H1 (cell line): Measurements from ENCODE around the gene ATP8B3. TPM values are rescaled to one million over a fixed set of nuclear protein-coding genes. Genes with fewer than 3 reads are reported as not detected.

ENCODE experiments used
- CTCF ChIA-PET: fragments of 300-600 bp; sonication (Branson Sonifier 250); formaldehyde crosslinking; loops from one replicate; lab custom pipeline; 2021; ENCODE audit not compliant: partially characterized antibody; lab: Charles Lee
- POLR2A ChIA-PET: fragments of 300-600 bp; sonication (Branson Sonifier 250); formaldehyde crosslinking; loops from one replicate; lab custom pipeline; 2021; ENCODE audit warnings: inconsistent platforms; ENCODE audit not compliant: partially characterized antibody; lab: Charles Lee
- DNase-seq, 2 experiments: peaks; one replicate each; pipeline versions ENCODE4 v3.0.0 to v3.0.0-alpha.2; 2010 to 2022; ENCODE audit warnings: low spot score in 2 of 2, low read depth in 1 of 2, mixed read lengths in 1 of 2
- FAIRE-seq: peaks from 2 replicates; lab custom pipeline; 2011; peaks lifted over from hg19 to GRCh38; lab: Jason Lieb, UNC
- H2AFZ ChIP-seq: 2 replicates; pipeline ENCODE4 v1.8.1; 2012; ENCODE audit warnings: low read length, inconsistent platforms
- H2AK5ac ChIP-seq: 2 replicates; pipeline ENCODE4 v1.6.1; 2013; ENCODE audit warnings: low read depth, low read length
- H2BK120ac ChIP-seq: replicated peaks from 2 replicates; pipeline ENCODE3; 2013; ENCODE audit warnings: low read depth, low read length, inconsistent platforms
- H2BK12ac ChIP-seq: 2 replicates; pipeline ENCODE4 v1.6.1; 2013; ENCODE audit warnings: low read depth, low read length
- H2BK15ac ChIP-seq: 2 replicates; pipeline ENCODE4 v1.6.1; 2013; ENCODE audit warnings: low read length
- H2BK20ac ChIP-seq: 2 replicates; pipeline ENCODE4 v1.6.1; 2013; ENCODE audit warnings: low read length
- H2BK5ac ChIP-seq: 2 replicates; pipeline ENCODE4 v1.6.1; 2013; ENCODE audit warnings: low read depth, low read length
- H3K14ac ChIP-seq: 2 replicates; pipeline ENCODE4 v1.6.1; 2013; ENCODE audit warnings: inconsistent platforms; ENCODE audit not compliant: insufficient read length
- H3K18ac ChIP-seq: 2 replicates; pipeline ENCODE4 v1.6.1; 2013; ENCODE audit warnings: low read length; ENCODE audit errors: extremely low read depth
- H3K23ac ChIP-seq: 2 replicates; pipeline ENCODE4 v1.6.1; 2013; ENCODE audit warnings: inconsistent platforms; ENCODE audit not compliant: insufficient read length
- H3K23me2 ChIP-seq: 2 replicates; pipeline ENCODE4 v1.6.1; 2013; ENCODE audit warnings: low read depth, low read length
- H3K27ac ChIP-seq: 2 replicates; pipeline ENCODE4 v1.6.1; 2011; ENCODE audit warnings: low read depth, low read length, inconsistent platforms
- H3K27me3 ChIP-seq, 4 experiments: replicated peaks in 1 of 4; 1 replicate in 1 of 4; 2 replicates in 3 of 4; pipeline versions ENCODE4 v1.6.1 to v1.8.1; 2011 to 2013; ENCODE audit warnings: low read length in 3 of 4, mild to moderate bottlenecking in 3 of 4, inconsistent platforms in 2 of 4, mixed read lengths in 2 of 4, moderate library complexity in 1 of 4; ENCODE audit not compliant: control insufficient read depth in 3 of 4, insufficient read depth in 3 of 4; ENCODE audit errors: extremely low read depth in 1 of 4
- H3K36me3 ChIP-seq, 4 experiments: 2 replicates each; pipeline versions ENCODE4 v1.6.1 to v1.8.1; 2011 to 2013; ENCODE audit warnings: mild to moderate bottlenecking in 4 of 4, low read length in 3 of 4, moderate library complexity in 2 of 4, control low read depth in 1 of 4, inconsistent platforms in 1 of 4; ENCODE audit not compliant: insufficient read depth in 4 of 4, control insufficient read depth in 2 of 4
- H3K4ac ChIP-seq: replicated peaks from 2 replicates; pipeline ENCODE3; 2013; ENCODE audit warnings: low read length, low read depth, mixed read lengths, inconsistent platforms; ENCODE audit not compliant: insufficient read length
- H3K4me1 ChIP-seq, 4 experiments: replicated peaks in 1 of 4; 1 replicate in 1 of 4; 2 replicates in 3 of 4; pipeline versions ENCODE4 v1.6.1 to v1.8.1; 2011 to 2013; ENCODE audit warnings: low read length in 3 of 4, inconsistent platforms in 2 of 4, mixed read lengths in 1 of 4; ENCODE audit not compliant: insufficient read depth in 4 of 4, control insufficient read depth in 3 of 4
- H3K4me2 ChIP-seq, 2 experiments: 2 replicates each; pipeline versions ENCODE4 v1.6.1 to v1.8.1; 2011 to 2013; ENCODE audit warnings: low read depth in 2 of 2, low read length in 2 of 2, control low read depth in 1 of 2, inconsistent platforms in 1 of 2, mild to moderate bottlenecking in 1 of 2; ENCODE audit not compliant: insufficient read depth in 1 of 2
- H3K4me3 ChIP-seq, 4 experiments: fragments of 200-600, 300-600 bp in 1 of 4; sonication (generic), shearing (Covaris generic), sonication (Bioruptor Twin) in 1 of 4; 2 replicates each; pipeline versions ENCODE4 v1.5.1 to v1.8.1; 2011 to 2016; ENCODE audit warnings: low read length in 4 of 4, low read depth in 3 of 4, control low read depth in 2 of 4, inconsistent platforms in 2 of 4, mild to moderate bottlenecking in 2 of 4, mixed read lengths in 1 of 4, moderate library complexity in 1 of 4; ENCODE audit not compliant: insufficient read depth in 2 of 4; ENCODE audit errors: extremely low read depth in 1 of 4
- H3K56ac ChIP-seq: replicated peaks from 2 replicates; pipeline ENCODE3; 2013; ENCODE audit warnings: low read depth, mild to moderate bottlenecking, mixed read lengths, low read length, inconsistent platforms; ENCODE audit not compliant: insufficient read length
- H3K79me1 ChIP-seq: 2 replicates; pipeline ENCODE4 v1.6.1; 2013; ENCODE audit warnings: low read depth, low read length, control low read depth
- H3K79me2 ChIP-seq, 2 experiments: 2 replicates each; pipeline versions ENCODE4 v1.6.1 to v1.8.1; 2012 to 2013; ENCODE audit warnings: low read length in 2 of 2, mild to moderate bottlenecking in 2 of 2, inconsistent platforms in 1 of 2; ENCODE audit not compliant: insufficient read depth in 2 of 2, control insufficient read depth in 1 of 2
- H3K9ac ChIP-seq, 4 experiments: replicated peaks in 1 of 4; 1 replicate in 1 of 4; 2 replicates in 3 of 4; pipeline versions ENCODE4 v1.6.1 to v1.8.1; 2011 to 2013; ENCODE audit warnings: low read depth in 3 of 4, low read length in 3 of 4, control low read depth in 2 of 4, mild to moderate bottlenecking in 2 of 4, moderate library complexity in 2 of 4, inconsistent platforms in 1 of 4; ENCODE audit errors: extremely low read depth in 1 of 4
- H3K9me3 ChIP-seq, 2 experiments: 2 replicates each; pipeline versions ENCODE4 v1.6.1 to v1.8.1; 2012 to 2013; ENCODE audit warnings: mild to moderate bottlenecking in 2 of 2, moderate library complexity in 2 of 2, control low read depth in 1 of 2, inconsistent platforms in 1 of 2, low read depth in 1 of 2, low read length in 1 of 2, mixed read lengths in 1 of 2; ENCODE audit not compliant: insufficient read depth in 2 of 2
- H4K20me1 ChIP-seq, 2 experiments: replicated peaks in 1 of 2; 2 replicates each; pipeline versions ENCODE3 to v1.8.1; 2011 to 2013; ENCODE audit warnings: inconsistent platforms in 2 of 2, low read length in 2 of 2, mild to moderate bottlenecking in 1 of 2; ENCODE audit not compliant: insufficient read depth in 2 of 2, control insufficient read depth in 1 of 2
- H4K5ac ChIP-seq: 2 replicates; pipeline ENCODE4 v1.6.1; 2013; ENCODE audit warnings: low read length, low read depth, mixed read lengths, inconsistent platforms; ENCODE audit not compliant: insufficient read length
- H4K8ac ChIP-seq: 2 replicates; pipeline ENCODE4 v1.8.0; 2013; ENCODE audit warnings: mild to moderate bottlenecking, moderate library complexity, low read length, inconsistent platforms; ENCODE audit not compliant: insufficient read depth; ENCODE audit errors: extremely low read depth
- H4K91ac ChIP-seq: replicated peaks from 2 replicates; pipeline ENCODE3; 2013; ENCODE audit warnings: low read length, mixed read lengths, inconsistent platforms; ENCODE audit not compliant: insufficient read length
- BACH1 ChIP-seq: IDR thresholded peaks from 2 replicates; pipeline ENCODE4 v1.6.1; 2012; ENCODE audit warnings: low read length, improper control_type of control experiment
- BCL11A ChIP-seq, 2 experiments: IDR thresholded peaks; one replicate each; pipeline ENCODE4 v1.6.1; 2011; ENCODE audit warnings: low read depth in 2 of 2, low read length in 2 of 2, mild to moderate bottlenecking in 2 of 2
- BRCA1 ChIP-seq: IDR thresholded peaks from 2 replicates; pipeline ENCODE4 v1.6.1; 2012; ENCODE audit warnings: low read depth, low read length, improper control_type of control experiment
- KDM1A ChIP-seq: fragments of 200-600, 300-600 bp; sonication (generic); IDR thresholded peaks from 2 replicates; pipeline ENCODE4 v1.7.1; 2016; ENCODE audit warnings: mild to moderate bottlenecking, low read length, borderline replicate concordance
- MAFK ChIP-seq: IDR thresholded peaks from 2 replicates; pipeline ENCODE4 v1.6.1; 2012; ENCODE audit warnings: low read depth, mild to moderate bottlenecking, improper control_type of control experiment, low read length
- POLR2AphosphoS5 ChIP-seq: IDR thresholded peaks from 2 replicates; pipeline ENCODE4 v1.6.1; 2011; ENCODE audit warnings: low read depth, low read length
- RNF2 ChIP-seq: fragments of 200-900, 300-1000 bp; sonication (generic); IDR thresholded peaks from 2 replicates; pipeline ENCODE4 v1.7.1; 2016; ENCODE audit warnings: borderline replicate concordance, low read depth, mild to moderate bottlenecking, antibody characterized with exemption, low read length; ENCODE audit not compliant: poor library complexity, severe bottlenecking; ENCODE audit errors: missing control alignments
- SIX5 ChIP-seq: IDR thresholded peaks from 2 replicates; pipeline ENCODE4 v1.6.1; 2011; ENCODE audit warnings: mild to moderate bottlenecking, low read depth, low read length
- SRF ChIP-seq: IDR thresholded peaks from 2 replicates; pipeline ENCODE4 v1.6.1; 2011; ENCODE audit warnings: mild to moderate bottlenecking, low read depth, low read length, moderate library complexity
- SUZ12 ChIP-seq: fragments of 200-600 bp; sonication (generic); IDR thresholded peaks from 2 replicates; pipeline ENCODE4 v1.6.1; 2012; ENCODE audit warnings: mild to moderate bottlenecking, inconsistent platforms, low read length, moderate library complexity, mixed read lengths
- WGBS, 2 experiments: shearing (Covaris generic) in 1 of 2; methylation state at CpG; one replicate each; pipeline versions ENCODE4 v1.1.6 to v1.1.7; 2013 to 2015; ENCODE audit warnings: low lambda C conversion rate in 2 of 2, mixed read lengths in 2 of 2, inconsistent platforms in 1 of 2, low coverage in 1 of 2, missing lambda C conversion rate in 1 of 2; ENCODE audit not compliant: insufficient replicate concordance in 2 of 2, insufficient coverage in 1 of 2, insufficient read length in 1 of 2; ENCODE audit errors: extremely low coverage in 1 of 2, missing lambda C conversion rate in 1 of 2; 5-methylcytosine and 5-hydroxymethylcytosine counted together
- polyA plus RNA-seq, 7 experiments: library from polyadenylated mRNA; depleted of rRNA in 3 of 7; stranded (reverse) in 5 of 7; unstranded in 2 of 7; fragments of >200 nt in 5 of 7; fragments of 200-250 nt in 2 of 7; gene quantifications; 1 replicate in 5 of 7; 2 replicates in 1 of 7; 4 replicates in 1 of 7; pipeline versions ENCODE4 v1.2.1 to v1.2.3, GENCODE V29; 2011 to 2013; ENCODE audit warnings: missing spikeins in 2 of 7, mixed read lengths in 2 of 7
- total RNA-seq: library from RNA; stranded (reverse); fragmentation: NEBNext Ultra II Directional; extraction: Animal tissue kit (Norgen Biotek cat#: 25700); gene quantifications from 2 replicates; pipeline ENCODE4 v1.2.1, GENCODE V29; 2021

The ATP8B3 gene
- total and polyA plus RNA-seq, 2 of the 8 experiments (the other 6 are each of a cell fraction or from before 2014, with no cell fraction given), result 4.1 to 9.3 TPM

DNA sequence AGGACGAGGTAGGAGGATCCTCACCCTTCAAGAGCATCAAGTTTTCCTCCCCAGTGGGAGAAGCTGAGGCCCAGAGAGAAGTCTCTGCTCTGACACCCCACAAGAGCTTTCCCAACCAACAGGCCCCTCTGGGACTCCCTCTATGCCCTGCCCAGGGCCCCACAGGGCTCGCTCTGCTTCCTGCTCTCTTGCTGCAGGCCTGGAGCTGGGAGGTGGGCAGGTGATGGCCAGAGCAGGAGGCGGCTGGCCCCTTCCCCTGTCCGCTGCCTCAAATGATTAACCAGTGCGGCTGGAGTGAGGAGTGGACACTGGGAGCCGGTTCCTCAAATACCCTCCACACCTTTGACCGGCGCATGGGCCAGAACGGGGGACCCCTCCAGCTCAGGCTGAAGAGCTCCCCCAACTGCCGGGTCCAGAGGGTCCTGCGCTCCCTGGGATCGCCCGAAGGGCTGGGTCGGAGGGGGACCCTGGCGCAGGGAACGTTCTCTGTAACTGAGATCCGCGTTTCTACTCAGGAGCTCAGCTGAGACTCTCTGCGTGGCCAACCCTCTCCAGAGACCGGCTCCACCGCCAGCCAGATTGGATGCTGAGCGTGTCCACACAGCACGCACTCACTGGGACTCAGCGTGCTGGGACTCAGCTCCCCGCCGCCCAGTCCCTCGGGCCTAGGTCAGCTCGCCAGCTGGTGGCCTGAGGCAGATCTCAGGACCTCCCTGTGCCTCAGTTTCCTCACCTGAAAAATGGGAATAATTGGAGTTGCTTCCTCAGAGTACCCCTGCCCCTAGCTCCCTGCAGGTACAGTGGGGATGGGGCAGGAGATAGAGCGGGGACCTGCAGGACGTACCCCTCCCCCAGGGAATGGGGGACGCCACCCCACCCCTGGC, 65.4 kb downstream of the ATP8B3 start:
- H3K23me2 ChIP-seq, result peaks cover 5% of the 10 kb centered on the region; the same call in 1 of the 2 replicates
- peak overlapping the region; percentile 94 for H2BK120ac ChIP-seq
- H3K79me1 ChIP-seq, result no peaks in the 10 kb centered on the region
- H3K36me3 ChIP-seq, result peaks cover 0 to 16% (median 0%) of the 10 kb centered on the region in 4 experiments; a peak in 1 of 8 replicates
- H4K20me1 ChIP-seq, result peaks cover 3 to 6% of the 10 kb centered on the region in 2 experiments
- H4K8ac ChIP-seq, result no peak overlapping the region; the same call in 1 of the 2 replicates
- peaks cover 0 to 46% (median 27%) of the 10 kb centered on the region in 4 experiments; a peak in 6 of 7 replicates for H3K4me1 ChIP-seq
- 9% methylated on average over 28 of the region's 31 CpGs; no CpG with 5 or more reads in 1 of the 2 experiments for WGBS, 2 experiments
- ChIA-PET POLR2A (interaction anchor here (0.7 to 3.6 kb wide), 9 partner anchors 9 to 135 kb away, joined by 3 to 21 read pairs (median 3); partner anchors contain the start of gene ONECUT3), CTCF (interaction anchor here (0.6 to 3.3 kb wide), 12 partner anchors 9 to 1365 kb away, joined by 3 to 24 read pairs (median 4); no protein-coding TSS in a partner anchor)
- H2BK12ac ChIP-seq, result peak overlapping the region; percentile 98; the same call in 1 of the 2 replicates
- peak overlapping the region; percentile 67 for H3K4ac ChIP-seq
- peak overlapping the region in 3 of 4 experiments; percentile 2 to 23 (median 19); a peak in 2 of 8 replicates for H3K4me3 ChIP-seq
- H3K56ac ChIP-seq, result no peak overlapping the region
- H3K4me2 ChIP-seq, result peak overlapping the region; percentile 62 to 70
- no peaks in the 10 kb centered on the region for H3K79me2 ChIP-seq
- H2BK5ac ChIP-seq, result peak overlapping the region; percentile 88; the same call in 1 of the 2 replicates
- no peak overlapping the region for H3K23ac ChIP-seq
- no peak overlapping the region for H3K9ac ChIP-seq
- H4K5ac ChIP-seq, result no peak overlapping the region
- peaks cover 58 to 77% (median 70%) of the 10 kb centered on the region in 4 experiments for H3K27me3 ChIP-seq
- FAIRE-seq (no peak), DNase-seq (peak; percentile 21 to 65)
- no peaks in the 10 kb centered on the region; a peak in 1 of 4 replicates for H3K9me3 ChIP-seq
- H2AK5ac ChIP-seq, result no peak overlapping the region
- peak overlapping the region; percentile 92; the same call in 1 of the 2 replicates for H2BK15ac ChIP-seq
- H2AFZ ChIP-seq, result no peak overlapping the region
- peak overlapping the region; percentile 93 for H3K18ac ChIP-seq
- H2BK20ac ChIP-seq, result peak overlapping the region; percentile 80; the same call in 1 of the 2 replicates
- H3K27ac ChIP-seq, result no peak overlapping the region
- H4K91ac ChIP-seq, result peak overlapping the region; percentile 95
- H3K14ac ChIP-seq, result no peak overlapping the region
- no peak for TF ChIP-seq SIX5
- TF ChIP-seq POLR2AphosphoS5, result no peak
- no peak for TF ChIP-seq SRF
- TF ChIP-seq KDM1A, result peak; percentile 82; the same call in 1 of the 2 replicates
- no peak for TF ChIP-seq MAFK
- TF ChIP-seq BCL11A (IDR thresholded peaks at IDR 0.05; ENCODE audit: low read depth in 2 of 2, low read length in 2 of 2), result no peak
- no peak for TF ChIP-seq BACH1
- TF ChIP-seq BRCA1, result no peak
- TF ChIP-seq RNF2, result peak; percentile 71
- peak; percentile 70; the same call in 1 of the 2 replicates for TF ChIP-seq SUZ12
